Erythroblast (primary cell): ENCODE data around the gene SLC6A9.

Source experiments
- GATA1 ChIP-seq: IDR thresholded peaks from 2 replicates; pipeline ENCODE4 v1.6.1; 2011; ENCODE audit warnings: low read depth, mild to moderate bottlenecking, control low read depth, low read length, moderate library complexity
- POLR2A ChIP-seq: IDR thresholded peaks from 2 replicates; pipeline ENCODE4 v1.6.1; 2011; ENCODE audit warnings: mild to moderate bottlenecking, low read length

DNA sequence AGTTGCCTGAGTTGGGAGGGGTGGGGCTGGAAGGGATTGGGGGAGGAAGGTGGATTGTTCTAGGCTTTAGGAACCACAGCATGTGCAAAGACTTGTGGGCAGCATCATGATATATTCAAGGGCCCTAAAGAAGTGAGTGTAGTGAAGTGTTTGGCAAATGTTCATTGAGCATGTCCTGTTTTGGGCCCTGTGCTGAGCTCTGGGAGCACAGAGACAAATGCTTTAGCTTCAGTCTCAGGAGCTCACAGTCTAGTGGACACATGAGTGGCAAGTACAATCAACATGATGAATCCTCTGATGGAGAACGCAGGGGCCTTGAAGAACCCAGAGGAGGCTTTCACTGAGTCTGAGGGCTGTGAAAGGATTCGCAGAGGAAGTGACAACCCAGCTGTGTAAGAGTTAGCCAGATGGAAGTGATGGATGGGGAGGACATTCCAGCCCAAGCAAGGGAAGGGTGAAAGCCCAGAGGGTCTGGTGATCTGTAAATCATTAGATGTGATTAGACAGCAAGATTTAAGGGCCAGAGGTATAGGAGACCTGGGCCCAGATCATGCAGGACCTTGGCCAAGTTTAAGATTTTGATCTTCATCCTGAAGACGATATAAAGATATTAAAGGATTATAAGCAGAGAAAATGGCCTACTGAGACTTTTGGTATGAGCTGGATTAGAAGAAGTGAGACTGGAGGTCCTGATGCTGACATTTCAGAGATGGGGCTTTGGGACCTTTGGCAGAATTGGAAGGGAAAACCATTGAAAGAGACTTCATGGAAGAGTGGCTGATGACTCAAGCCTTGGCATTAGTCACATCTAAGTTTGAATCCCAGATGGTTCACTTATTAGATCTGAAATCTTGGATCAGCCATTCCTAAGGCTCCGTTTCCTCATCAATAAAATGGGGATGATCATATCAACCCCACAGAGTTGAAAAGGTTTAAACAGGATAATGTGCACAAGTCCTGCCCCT lies 80.0 kb downstream of the SLC6A9 start:
- TF ChIP-seq POLR2A (no peak), GATA1 (no peak)
